ENCODE measurements around the gene EMID1. TPM values are rescaled to one million over a fixed set of nuclear protein-coding genes. Genes with fewer than 3 reads are reported as not detected.

EMID1 gene
- total RNA-seq, 1 experiment from 2014 or later = 6.1 TPM

DNA sequence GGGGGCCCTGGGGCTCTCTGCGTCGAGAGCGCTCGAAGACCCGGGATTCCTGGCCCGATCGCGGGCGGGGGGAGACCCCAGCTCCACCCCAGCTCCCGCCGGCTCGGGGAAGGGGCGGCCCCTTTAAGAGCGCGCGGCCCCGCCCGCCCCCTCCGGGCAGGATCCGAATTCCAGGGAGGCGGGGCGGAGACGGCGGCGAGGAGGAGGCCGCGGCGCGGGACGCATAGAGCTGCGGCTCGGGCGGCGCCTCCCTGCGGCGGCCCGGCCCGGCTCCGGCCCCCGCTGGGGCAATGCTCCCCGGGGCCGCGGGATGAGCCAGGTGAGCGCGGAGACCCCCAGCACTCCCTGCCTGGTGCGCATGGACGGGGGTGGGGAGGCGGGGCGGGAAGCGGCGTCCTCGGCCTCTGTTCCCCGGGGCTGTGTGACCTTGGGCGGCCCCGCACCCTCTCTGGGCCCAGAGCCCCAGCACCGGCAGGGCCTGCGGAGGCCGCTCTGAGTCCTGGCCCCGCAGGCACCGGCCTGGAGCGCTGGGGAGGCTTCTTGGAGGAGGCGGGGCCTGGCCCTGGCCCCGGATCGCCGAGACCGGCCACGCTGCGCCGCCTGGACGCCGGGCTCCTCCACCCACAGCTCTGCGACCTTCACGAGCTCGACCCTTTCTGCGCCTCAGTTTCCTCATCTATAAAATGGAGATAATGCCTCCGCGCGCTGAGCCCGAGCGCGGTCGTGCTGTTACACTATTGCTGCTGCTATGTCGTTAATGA lies 101.3 kb downstream of the EMID1 start (continued):
- TF ChIP-seq ZNF532 (CRISPR knock-in tag; IDR thresholded peaks at IDR 0.05; ENCODE audit: borderline replicate concordance) = no peak
- no peak for TF ChIP-seq ZNF396 (CRISPR knock-in tag; IDR thresholded peaks at IDR 0.05; ENCODE audit: borderline replicate concordance)
- TF ChIP-seq NR1H2 (CRISPR knock-in tag; IDR thresholded peaks at IDR 0.05) = no peak
- no peak for TF ChIP-seq RORB (CRISPR knock-in tag; IDR thresholded peaks at IDR 0.05)
- 0 out of 2 replicates have a peak, but pooled peaks have one; percentile 7 for TF ChIP-seq ZNF317 (CRISPR knock-in tag; IDR thresholded peaks at IDR 0.05; ENCODE audit: borderline replicate concordance, low read depth)
- TF ChIP-seq CBFB (CRISPR knock-in tag; IDR thresholded peaks at IDR 0.05; ENCODE audit: low read depth) = no peak
- no peak; the same call in 1 of the 2 replicates for TF ChIP-seq ZNF281 (CRISPR knock-in tag; IDR thresholded peaks at IDR 0.05)
- TF ChIP-seq USF2 (CRISPR knock-in tag; IDR thresholded peaks at IDR 0.05) = no peak
- TF ChIP-seq NFATC4 (CRISPR knock-in tag; IDR thresholded peaks at IDR 0.05) = no peak
- TF ChIP-seq, protein P1, sequence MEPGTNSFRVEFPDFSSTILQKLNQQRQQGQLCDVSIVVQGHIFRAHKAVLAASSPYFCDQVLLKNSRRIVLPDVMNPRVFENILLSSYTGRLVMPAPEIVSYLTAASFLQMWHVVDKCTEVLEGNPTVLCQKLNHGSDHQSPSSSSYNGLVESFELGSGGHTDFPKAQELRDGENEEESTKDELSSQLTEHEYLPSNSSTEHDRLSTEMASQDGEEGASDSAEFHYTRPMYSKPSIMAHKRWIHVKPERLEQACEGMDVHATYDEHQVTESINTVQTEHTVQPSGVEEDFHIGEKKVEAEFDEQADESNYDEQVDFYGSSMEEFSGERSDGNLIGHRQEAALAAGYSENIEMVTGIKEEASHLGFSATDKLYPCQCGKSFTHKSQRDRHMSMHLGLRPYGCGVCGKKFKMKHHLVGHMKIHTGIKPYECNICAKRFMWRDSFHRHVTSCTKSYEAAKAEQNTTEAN (CRISPR knock-in tag; IDR thresholded peaks at IDR 0.05) = no peak
- TF ChIP-seq ESRRA (CRISPR knock-in tag; IDR thresholded peaks at IDR 0.05; ENCODE audit: borderline replicate concordance) = peak; percentile 82; the same call in 1 of the 2 replicates
- TF ChIP-seq FOXP1 (CRISPR knock-in tag; IDR thresholded peaks at IDR 0.05; ENCODE audit: borderline replicate concordance) = no peak
- no peak for TF ChIP-seq E2F4 (CRISPR knock-in tag; IDR thresholded peaks at IDR 0.05; ENCODE audit: borderline replicate concordance, low read depth)
- TF ChIP-seq, protein P2, sequence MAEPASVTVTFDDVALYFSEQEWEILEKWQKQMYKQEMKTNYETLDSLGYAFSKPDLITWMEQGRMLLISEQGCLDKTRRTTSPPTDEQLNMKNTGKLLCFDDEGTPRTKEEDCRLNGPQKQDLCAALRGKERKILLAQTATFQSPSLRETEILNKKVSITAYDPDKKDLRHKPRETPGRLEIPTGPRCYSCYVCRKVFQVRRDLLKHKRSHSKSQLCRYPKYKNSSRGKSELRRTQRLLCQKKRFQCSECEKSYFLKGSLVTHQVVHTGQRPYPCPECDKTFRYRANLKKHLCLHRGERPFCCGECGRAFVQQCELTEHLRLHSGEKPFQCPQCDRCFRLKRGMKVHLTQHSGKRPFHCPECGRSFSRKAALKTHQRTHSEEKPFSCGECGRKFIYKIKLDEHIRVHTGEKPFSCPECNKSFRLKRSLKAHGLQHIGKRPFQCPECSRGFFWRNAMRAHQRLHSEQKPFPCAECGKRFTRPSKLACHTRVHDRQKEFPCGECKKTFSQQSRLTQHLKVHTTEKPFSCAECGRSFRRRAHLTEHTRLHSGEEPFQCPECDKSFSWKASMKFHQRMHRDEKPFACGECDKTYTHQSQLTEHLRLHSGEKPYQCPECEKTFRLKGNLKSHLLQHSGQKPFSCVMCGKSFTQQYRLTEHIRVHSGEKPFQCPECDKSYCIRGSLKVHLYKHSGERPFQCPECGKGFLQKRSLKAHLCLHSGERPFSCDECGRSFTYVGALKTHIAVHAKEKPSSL (CRISPR knock-in tag; conservative IDR thresholded peaks at IDR 0.05) = no peak
- peak; percentile 56; the same call in 1 of the 2 replicates for TF ChIP-seq TEAD1 (CRISPR knock-in tag; IDR thresholded peaks at IDR 0.05)
- TF ChIP-seq ZNF138 (CRISPR knock-in tag; conservative IDR thresholded peaks at IDR 0.05) = no peak
- no peak for TF ChIP-seq MYBL2 (CRISPR knock-in tag; IDR thresholded peaks at IDR 0.05)
- no peak for TF ChIP-seq ZNF219 (CRISPR knock-in tag; IDR thresholded peaks at IDR 0.05; ENCODE audit: borderline replicate concordance)
- no peak for TF ChIP-seq JAZF1 (CRISPR knock-in tag; IDR thresholded peaks at IDR 0.05)
- no peak for TF ChIP-seq IRF2 (CRISPR knock-in tag; IDR thresholded peaks at IDR 0.05; ENCODE audit: borderline replicate concordance, low read depth)
- no peak for TF ChIP-seq TCF7 (CRISPR knock-in tag; IDR thresholded peaks at IDR 0.05; ENCODE audit: low read depth)
- TF ChIP-seq NR2C2 (CRISPR knock-in tag; IDR thresholded peaks at IDR 0.05) = no peak
- no peak for TF ChIP-seq MAX (CRISPR knock-in tag; IDR thresholded peaks at IDR 0.05)
- no peak for TF ChIP-seq ZMAT4 (CRISPR knock-in tag; IDR thresholded peaks at IDR 0.05)
- no peak for TF ChIP-seq TEAD4 (CRISPR knock-in tag; IDR thresholded peaks at IDR 0.05)

All from WTC11 (cell line).